CD4-positive, alpha-beta memory T cell (primary cell): ENCODE measurements around the gene STX2. TPM values are rescaled to one million over a fixed set of nuclear protein-coding genes. Genes with fewer than 3 reads are reported as not detected.

Experiments used
- CTCF ChIA-PET: fragments of 350-600 bp; sonication (Branson Sonifier 250); formaldehyde crosslinking; loops from one replicate; lab custom pipeline; 2021; ENCODE audit warnings: inconsistent platforms; ENCODE audit not compliant: partially characterized antibody; lab: Charles Lee
- POLR2A ChIA-PET: fragments of 350-600 bp; sonication (Branson Sonifier 250); formaldehyde crosslinking; loops from one replicate; lab custom pipeline; 2021; ENCODE audit not compliant: partially characterized antibody; lab: Charles Lee
- DNase-seq, 5 donors: peaks; one replicate each; pipeline versions ENCODE4 v3.0.0 to v3.0.0-alpha.2; 2020 to 2022; ENCODE audit warnings: mixed read lengths in 1 of 5
- H3K27ac ChIP-seq: one replicate; pipeline ENCODE4 v1.7.0; 2013; ENCODE audit warnings: low read depth, low read length
- H3K27me3 ChIP-seq: 2 replicates; pipeline ENCODE4 v1.7.0; 2013; ENCODE audit warnings: mild to moderate bottlenecking, low read length, moderate library complexity; ENCODE audit not compliant: insufficient read depth
- H3K36me3 ChIP-seq: 2 replicates; pipeline ENCODE4 v1.7.0; 2013; ENCODE audit warnings: mild to moderate bottlenecking, low read length, moderate library complexity; ENCODE audit not compliant: insufficient read depth
- H3K4me1 ChIP-seq: 2 replicates; pipeline ENCODE4 v1.7.0; 2013; ENCODE audit warnings: mild to moderate bottlenecking, low read length, moderate library complexity; ENCODE audit not compliant: insufficient read depth
- H3K4me3 ChIP-seq, 2 donors: one replicate each; pipeline ENCODE4 v1.7.0; 2013; ENCODE audit warnings: low read length in 2 of 2, mild to moderate bottlenecking in 1 of 2
- H3K9me3 ChIP-seq, 2 donors: one replicate each; pipeline ENCODE4 v1.7.0; 2013; ENCODE audit warnings: low read length in 2 of 2, control low read depth in 1 of 2; ENCODE audit not compliant: control insufficient read depth in 1 of 2
- H3K27ac Mint-ChIP-seq, 7 donors: one replicate each; pipeline ENCODE4 v1.8.0; 2020 to 2021; ENCODE audit warnings: mixed read lengths in 7 of 7, mild to moderate bottlenecking in 6 of 7, inconsistent platforms in 3 of 7, moderate library complexity in 3 of 7
- H3K27me3 Mint-ChIP-seq, 2 donors: one replicate each; pipeline ENCODE4 v1.8.0; 2020 to 2021; ENCODE audit warnings: mixed read lengths in 2 of 2
- H3K36me3 Mint-ChIP-seq, 2 donors: one replicate each; pipeline ENCODE4 v1.8.0; 2020 to 2021; ENCODE audit warnings: mixed read lengths in 2 of 2, inconsistent platforms in 1 of 2, mild to moderate bottlenecking in 1 of 2
- H3K4me1 Mint-ChIP-seq, 4 donors: one replicate each; pipeline ENCODE4 v1.8.0; 2020 to 2021; ENCODE audit warnings: mixed read lengths in 4 of 4, mild to moderate bottlenecking in 1 of 4
- H3K4me3 Mint-ChIP-seq, 8 donors: one replicate each; pipeline ENCODE4 v1.8.0; 2020 to 2021; ENCODE audit warnings: mixed read lengths in 8 of 8, mild to moderate bottlenecking in 7 of 8, moderate library complexity in 6 of 8, inconsistent platforms in 3 of 8
- H3K9me3 Mint-ChIP-seq, 8 donors: one replicate each; pipeline ENCODE4 v1.8.0; 2020 to 2021; ENCODE audit warnings: mixed read lengths in 8 of 8, mild to moderate bottlenecking in 5 of 8, inconsistent platforms in 3 of 8, moderate library complexity in 1 of 8
- intact Hi-C: fragments of 100-400 bp; cut with micrococcal nuclease; formaldehyde crosslinking; loops from one replicate; pipeline ENCODE4 v1.15.1; 2023
- polyA plus RNA-seq, 2 donors: library from polyadenylated mRNA; unstranded; fragments of 300-500 nt; fragmentation: Illumina TruSeq; gene quantifications; one replicate each; pipeline ENCODE4 v1.2.3, GENCODE V29; 2021
- total RNA-seq, 2 experiments: library from RNA; stranded (reverse); gene quantifications; one replicate each; pipeline ENCODE4 v1.2.3, GENCODE V29; 2021

The STX2 gene
- total and polyA plus RNA-seq, 4 experiments from 2014 or later: 12.1 to 35.3 (median 21.6) TPM

GRCh38 chr12:130831876-130832405 is 7.1 kb downstream of the STX2 start:
- H3K4me1 Mint-ChIP-seq: peaks cover 30 to 38% (median 33%) of the 10 kb centered on the region in 4 donors
- H3K9me3 Mint-ChIP-seq: peaks cover 0 to 2% (median 0%) of the 10 kb centered on the region in 8 donors
- Histone ChIP-seq H3K4me3 (no peak overlapping the region), H3K27me3 (no peaks in the 10 kb centered on the region), H3K4me1 (no peaks in the 10 kb centered on the region), H3K27ac (no peak overlapping the region), H3K36me3 (no peaks in the 10 kb centered on the region), H3K9me3 (no peaks in the 10 kb centered on the region)
- DNase-seq: no peak
- no peak overlapping the region for H3K4me3 Mint-ChIP-seq
- no peaks in the 10 kb centered on the region for H3K27me3 Mint-ChIP-seq
- POLR2A ChIA-PET: interaction anchor here (0.7 kb wide), 1 partner anchor 37 kb away, joined by 3 read pairs; no protein-coding TSS in a partner anchor
- intact Hi-C loops: no loop called here
- CTCF ChIA-PET: interaction anchor here (1.4 to 1.5 kb wide), 2 partner anchors 37 to 300 kb away, joined by 3 to 4 read pairs; no protein-coding TSS in a partner anchor
- peaks cover 0 to 8% of the 10 kb centered on the region in 2 donors for H3K36me3 Mint-ChIP-seq
- no peak overlapping the region for H3K27ac Mint-ChIP-seq

GRCh38 chr12:130831246-130831645 is 7.8 kb downstream of the STX2 start:
- Mint-ChIP-seq H3K27ac (peak overlapping the region in 1 of 7 donors; percentile 17), H3K4me3 (no peak overlapping the region), H3K9me3 (peaks cover 0 to 2% (median 0%) of the 10 kb centered on the region in 8 donors), H3K27me3 (no peaks in the 10 kb centered on the region), H3K36me3 (peaks cover 0 to 8% of the 10 kb centered on the region in 2 donors), H3K4me1 (peaks cover 25 to 32% (median 28%) of the 10 kb centered on the region in 4 donors)
- H3K4me1 ChIP-seq: no peaks in the 10 kb centered on the region
- no peak overlapping the region for H3K27ac ChIP-seq
- H3K9me3 ChIP-seq: no peaks in the 10 kb centered on the region
- H3K27me3 ChIP-seq: no peaks in the 10 kb centered on the region
- no peaks in the 10 kb centered on the region for H3K36me3 ChIP-seq
- ChIA-PET CTCF (interaction anchor here (0.7 to 1.5 kb wide), 2 partner anchors 8 to 301 kb away, joined by 3 to 4 read pairs; partner anchors contain the start of gene STX2), POLR2A (no interaction called here)
- intact Hi-C loops: no loop called here
- DNase-seq: no peak
- no peak overlapping the region for H3K4me3 ChIP-seq

DNA sequence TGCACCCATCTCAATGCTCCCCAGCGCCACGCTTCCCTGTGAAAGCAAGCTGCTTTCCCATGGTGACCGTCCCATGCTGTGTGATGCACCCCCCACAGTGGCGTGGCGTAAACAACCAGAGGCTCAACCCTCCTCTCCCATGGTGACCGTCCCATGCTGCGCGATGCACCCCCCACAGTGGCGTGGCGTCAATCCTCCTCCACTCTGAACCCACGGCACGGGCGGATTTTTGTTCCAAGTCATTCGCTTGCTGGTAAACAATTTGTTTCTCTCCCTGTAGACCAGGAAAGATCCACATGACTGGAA is 8.9 kb downstream of the STX2 start:
- Mint-ChIP-seq H3K4me3 (no peak overlapping the region), H3K36me3 (peaks cover 5 to 7% of the 10 kb centered on the region in 2 donors), H3K27me3 (no peaks in the 10 kb centered on the region), H3K27ac (peak overlapping the region in 1 of 7 donors; percentile 2), H3K9me3 (peaks cover 0 to 2% (median 0%) of the 10 kb centered on the region in 8 donors), H3K4me1 (peaks cover 21 to 32% (median 24%) of the 10 kb centered on the region in 4 donors)
- POLR2A ChIA-PET: no interaction called here
- no peak overlapping the region for H3K4me3 ChIP-seq
- CTCF ChIA-PET: no interaction called here
- no peak overlapping the region for H3K27ac ChIP-seq
- H3K9me3 ChIP-seq: no peaks in the 10 kb centered on the region
- H3K27me3 ChIP-seq: no peaks in the 10 kb centered on the region
- peaks cover 4% of the 10 kb centered on the region for H3K36me3 ChIP-seq
- intact Hi-C loops: no loop called here
- DNase-seq: no peak
- H3K4me1 ChIP-seq: no peaks in the 10 kb centered on the region

GRCh38 chr12:130829391-130830245 is 9.4 kb downstream of the STX2 start:
- CTCF ChIA-PET: interaction anchor here (1.3 to 7.8 kb wide), 2 partner anchors 41 to 303 kb away, joined by 4 to 94 read pairs; no protein-coding TSS in a partner anchor
- POLR2A ChIA-PET: no interaction called here
- intact Hi-C loops: no loop called here

GRCh38 chr12:130828895-130829294 is 10.2 kb downstream of the STX2 start:
- Mint-ChIP-seq H3K27ac (peak overlapping the region in 1 of 7 donors; percentile 22), H3K27me3 (no peaks in the 10 kb centered on the region), H3K36me3 (peaks cover 5 to 8% of the 10 kb centered on the region in 2 donors), H3K4me1 (peaks cover 20 to 32% (median 23%) of the 10 kb centered on the region in 4 donors), H3K9me3 (no peaks in the 10 kb centered on the region), H3K4me3 (no peak overlapping the region)
- CTCF ChIA-PET: interaction anchor here (1.3 to 7.8 kb wide), 3 partner anchors 13 to 304 kb away, joined by 4 to 94 read pairs (median 39); no protein-coding TSS in a partner anchor
- no peak overlapping the region for H3K4me3 ChIP-seq
- H3K4me1 ChIP-seq: no peaks in the 10 kb centered on the region
- H3K27ac ChIP-seq: no peak overlapping the region
- DNase-seq: no peak
- POLR2A ChIA-PET: no interaction called here
- H3K36me3 ChIP-seq: peaks cover 6% of the 10 kb centered on the region
- H3K9me3 ChIP-seq: no peaks in the 10 kb centered on the region
- no peaks in the 10 kb centered on the region for H3K27me3 ChIP-seq
- intact Hi-C loops: no loop called here

More at GRCh38 chr12:130829391-130830245, 9.4 kb downstream of the STX2 start:
- H3K36me3 ChIP-seq: peaks cover 4% of the 10 kb centered on the region
- no peaks in the 10 kb centered on the region for H3K9me3 ChIP-seq
- peaks cover 5 to 8% of the 10 kb centered on the region in 2 donors for H3K36me3 Mint-ChIP-seq
- no peak overlapping the region for H3K4me3 ChIP-seq
- H3K27ac ChIP-seq: no peak overlapping the region
- H3K9me3 Mint-ChIP-seq: peaks cover 0 to 2% (median 0%) of the 10 kb centered on the region in 8 donors
- no peak overlapping the region for H3K4me3 Mint-ChIP-seq
- no peaks in the 10 kb centered on the region for H3K27me3 Mint-ChIP-seq
- H3K27me3 ChIP-seq: no peaks in the 10 kb centered on the region
- peak overlapping the region in 1 of 7 donors; percentile 27 for H3K27ac Mint-ChIP-seq
- peaks cover 21 to 32% (median 24%) of the 10 kb centered on the region in 4 donors for H3K4me1 Mint-ChIP-seq
- DNase-seq: no peak
- H3K4me1 ChIP-seq: no peaks in the 10 kb centered on the region

DNA sequence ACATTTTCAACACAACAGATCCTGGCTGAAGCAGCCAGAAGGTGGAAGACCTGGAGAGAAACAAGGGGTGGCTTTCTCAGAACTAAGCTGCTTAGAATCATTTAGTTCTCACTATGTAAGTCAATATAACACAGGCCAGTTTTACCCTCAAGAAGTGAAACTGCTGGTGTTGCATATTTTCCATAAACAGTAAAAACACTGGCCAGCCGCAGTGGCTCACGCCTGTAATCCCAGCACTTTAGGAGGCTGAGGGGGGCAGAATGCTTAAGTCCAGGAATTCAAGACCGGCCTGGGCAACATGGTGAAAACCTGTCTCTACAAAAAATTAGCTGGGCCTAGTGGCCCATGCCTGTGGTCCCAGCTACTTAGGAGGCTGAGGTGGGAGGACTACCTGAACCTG is 11.6 kb downstream of the STX2 start:
- POLR2A ChIA-PET: no interaction called here
- CTCF ChIA-PET: interaction anchor here (0.6 to 7.8 kb wide), 5 partner anchors 10 to 305 kb away, joined by 4 to 94 read pairs (median 39); partner anchors contain the start of gene STX2

More for the DNA sequence above, 11.6 kb downstream of the STX2 start:
- Histone ChIP-seq H3K4me3 (no peak overlapping the region), H3K27me3 (no peaks in the 10 kb centered on the region), H3K4me1 (no peaks in the 10 kb centered on the region), H3K9me3 (no peaks in the 10 kb centered on the region), H3K36me3 (peaks cover 17% of the 10 kb centered on the region), H3K27ac (no peak overlapping the region)
- Mint-ChIP-seq H3K27me3 (no peaks in the 10 kb centered on the region), H3K4me1 (peaks cover 14 to 26% (median 16%) of the 10 kb centered on the region in 4 donors), H3K4me3 (no peak overlapping the region), H3K9me3 (no peaks in the 10 kb centered on the region), H3K36me3 (peaks cover 0 to 21% of the 10 kb centered on the region in 2 donors), H3K27ac (peak overlapping the region in 3 of 7 donors; percentile 3 to 57 (median 46))
- DNase-seq: no peak
- intact Hi-C loops: no loop called here
